Testis (tissue), 2 donors: ENCODE measurements around the gene ADAT3.

ENCODE experiments used
- CTCF ChIP-seq, 3 experiments: fragments of 450-650 bp in 2 of 3; fragments of 200-600 bp in 1 of 3; sonication (generic) in 1 of 3; IDR thresholded peaks; one replicate each; pipeline ENCODE4 v1.5.1; 2016 to 2019; ENCODE audit warnings: antibody characterized with exemption in 3 of 3, mild to moderate bottlenecking in 2 of 3, moderate library complexity in 1 of 3
- POLR2A ChIP-seq: fragments of 450-650 bp; IDR thresholded peaks from one replicate; pipeline ENCODE4 v1.6.1; 2017; ENCODE audit warnings: antibody characterized with exemption, mild to moderate bottlenecking, moderate library complexity

- TF ChIP-seq POLR2A (no peak), CTCF (IDR thresholded peaks at IDR 0.05) (no peak)
Measured at GRCh38 chr19:1952635-1953034, 47.4 kb downstream of the ADAT3 start.
